HG02840 (cell line): ENCODE measurements around the gene ADRB2.
"Not testable (repeated sequence)": the region's sequence is repeated elsewhere in the genome, so short reads cannot be mapped to it uniquely, and the experiment has no call there.

ENCODE experiments used
- ATAC-seq: cut with Tn5 transposase; IDR thresholded peaks from one replicate; pipeline ENCODE4 v1.9.1; 2021; ENCODE audit warnings: mild to moderate bottlenecking, moderate library complexity, moderate number of reproducible peaks; ENCODE audit not compliant: unreplicated experiment, low FRiP score

ADRB2 gene

GRCh38 chr5:148849461-148849860, 23.1 kb downstream of the ADRB2 start:
- no peak for ATAC-seq

DNA sequence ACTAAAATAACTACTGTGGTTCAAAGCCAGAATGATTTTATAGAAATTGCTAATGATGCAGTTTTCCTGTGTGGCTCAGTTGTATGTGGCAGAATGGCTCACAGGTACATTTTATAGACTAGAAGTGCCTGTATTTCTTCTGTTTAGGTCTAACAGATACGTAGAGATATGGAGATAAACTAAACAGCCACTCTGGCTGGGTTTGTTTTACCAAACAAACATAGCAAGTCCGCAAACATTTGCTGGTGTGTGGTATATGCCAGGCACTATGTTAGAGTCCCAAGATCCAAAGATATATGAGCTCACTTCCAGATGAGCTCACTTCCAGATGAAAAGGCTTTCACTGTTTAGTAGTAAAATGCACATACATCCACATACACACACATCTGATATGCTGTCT, 24.4 kb downstream of the ADRB2 start:
- no peak for ATAC-seq

DNA sequence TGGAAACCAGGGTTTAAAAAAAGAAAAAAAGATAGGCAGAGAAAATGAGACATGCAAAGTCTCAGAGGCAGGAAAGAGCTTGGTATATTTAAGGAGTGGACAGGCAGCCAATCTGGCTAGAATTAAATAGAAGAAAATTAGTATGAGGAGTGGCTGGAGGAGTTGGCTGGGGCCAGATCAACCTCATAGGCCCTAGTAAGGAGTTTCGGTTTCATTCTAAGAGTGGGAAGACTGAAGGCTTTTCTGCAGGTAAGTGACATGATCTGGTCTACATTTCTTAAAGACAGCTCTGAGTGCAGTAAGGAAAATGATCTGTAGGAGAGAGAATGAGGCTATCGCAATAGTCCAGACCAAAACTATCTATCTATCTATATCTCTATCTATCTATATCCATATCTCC, 27.5 kb downstream of the ADRB2 start:
- ATAC-seq, result no peak

- no peak for ATAC-seq
Observed at GRCh38 chr5:148855249-148856008, 29.0 kb downstream of the ADRB2 start.

DNA sequence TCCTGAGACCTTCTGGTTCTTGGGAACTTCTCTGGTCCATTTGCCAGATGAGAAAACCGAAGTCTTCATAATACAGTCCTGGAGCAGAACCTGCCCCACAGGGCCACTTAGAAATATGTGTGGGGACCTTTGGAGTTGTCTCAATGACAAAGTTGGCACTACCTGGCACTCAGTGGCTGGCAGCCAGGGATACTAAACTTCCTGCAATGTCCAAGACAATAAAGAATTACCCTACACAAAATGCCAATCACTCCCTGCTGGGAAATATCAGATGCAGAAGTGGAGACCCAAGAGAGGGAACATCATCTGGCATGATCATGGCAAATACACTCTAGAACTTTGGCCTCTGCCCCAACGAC, 29.6 kb downstream of the ADRB2 start:
- no peak for ATAC-seq

DNA sequence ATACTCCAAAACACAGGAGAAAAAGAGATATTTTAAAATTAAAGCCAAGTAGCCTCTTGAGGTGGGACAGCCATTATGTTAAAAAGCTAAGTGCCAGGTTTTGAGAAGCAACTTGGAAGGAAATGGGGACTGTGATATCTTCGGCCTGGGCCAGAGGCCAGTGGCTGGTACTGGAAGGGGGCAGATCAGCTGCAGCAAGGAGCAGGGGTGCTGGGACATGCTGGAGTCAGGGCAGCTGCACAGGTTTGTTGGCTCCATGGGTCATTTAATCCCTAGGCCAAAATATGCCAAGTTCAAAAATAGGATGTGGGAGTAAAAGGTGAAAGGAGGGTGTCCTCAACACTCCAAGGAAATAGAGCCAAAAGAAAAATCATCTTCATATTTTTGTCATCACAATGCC, 30.0 kb downstream of the ADRB2 start:
- no peak for ATAC-seq

- no peak for ATAC-seq
Observed at GRCh38 chr5:148857474-148857873, 31.1 kb downstream of the ADRB2 start.

- ATAC-seq, result no peak
Observed at GRCh38 chr5:148858106-148858505, 31.7 kb downstream of the ADRB2 start.

DNA sequence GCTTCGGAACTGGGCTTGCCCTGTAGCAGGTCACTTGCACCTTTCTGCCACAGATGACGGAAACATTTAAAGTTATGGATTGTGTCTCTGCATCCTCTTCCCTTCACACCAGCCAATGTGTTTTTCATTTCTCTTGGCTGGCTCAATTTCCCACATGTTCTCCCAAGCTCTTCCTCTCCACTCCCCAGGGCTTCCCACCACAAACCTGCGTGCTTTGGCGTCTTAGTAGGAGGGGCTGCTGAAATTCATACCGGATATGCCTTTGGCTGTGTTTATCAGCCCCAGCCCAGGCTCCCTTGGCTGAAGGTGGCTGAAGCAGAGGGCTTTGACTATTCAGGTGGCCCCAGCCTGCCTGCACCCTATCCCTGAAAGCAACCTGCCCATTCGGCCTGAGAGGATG, 32.1 kb downstream of the ADRB2 start:
- no peak for ATAC-seq

DNA sequence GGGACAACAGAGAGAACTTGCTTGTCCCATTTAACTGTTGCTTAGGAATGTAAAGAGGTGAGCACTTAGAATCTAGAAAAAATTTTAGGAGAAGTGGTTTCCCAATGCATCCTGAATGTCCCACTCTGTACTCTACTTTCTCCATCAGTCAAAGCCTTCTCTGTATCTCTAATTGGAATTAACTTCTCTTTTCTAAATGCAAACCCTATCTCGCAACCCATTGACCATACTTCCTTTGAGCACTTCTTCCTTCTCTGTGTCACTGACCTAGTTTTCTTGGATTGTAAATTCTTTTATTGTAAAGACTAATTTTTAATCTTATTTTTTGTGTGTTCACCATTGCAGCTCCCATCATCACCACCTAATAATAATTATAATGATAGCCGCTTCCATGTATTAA, 33.3 kb downstream of the ADRB2 start:
- no peak for ATAC-seq

- ATAC-seq, result no peak
Observed at GRCh38 chr5:148860599-148860998, 34.2 kb downstream of the ADRB2 start.

- ATAC-seq, result no peak
Observed at GRCh38 chr5:148861088-148861487, 34.7 kb downstream of the ADRB2 start.

DNA sequence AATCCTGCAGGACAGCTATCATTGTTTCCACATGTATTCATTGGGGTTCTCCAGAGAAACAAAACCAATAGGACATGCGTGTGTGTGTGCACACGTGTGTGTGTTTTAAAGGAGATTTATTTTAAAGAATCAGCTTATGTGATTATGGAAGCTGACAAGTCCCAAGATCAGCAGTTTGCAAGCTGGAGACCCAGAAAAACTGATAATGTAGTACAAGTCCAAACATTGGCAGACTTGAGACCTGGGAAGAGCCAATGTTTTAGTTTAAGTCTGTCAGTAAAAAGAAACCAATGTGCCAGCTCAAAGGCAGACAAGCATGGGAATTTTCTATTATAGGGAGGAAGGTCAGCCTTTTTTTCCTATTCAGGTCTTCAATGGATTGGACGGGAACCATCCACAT, 35.3 kb downstream of the ADRB2 start:
- no peak for ATAC-seq

- no peak for ATAC-seq
Observed at GRCh38 chr5:148864113-148864841, 37.9 kb downstream of the ADRB2 start.

- ATAC-seq, result no peak
Observed at GRCh38 chr5:148866024-148866423, 39.6 kb downstream of the ADRB2 start.

DNA sequence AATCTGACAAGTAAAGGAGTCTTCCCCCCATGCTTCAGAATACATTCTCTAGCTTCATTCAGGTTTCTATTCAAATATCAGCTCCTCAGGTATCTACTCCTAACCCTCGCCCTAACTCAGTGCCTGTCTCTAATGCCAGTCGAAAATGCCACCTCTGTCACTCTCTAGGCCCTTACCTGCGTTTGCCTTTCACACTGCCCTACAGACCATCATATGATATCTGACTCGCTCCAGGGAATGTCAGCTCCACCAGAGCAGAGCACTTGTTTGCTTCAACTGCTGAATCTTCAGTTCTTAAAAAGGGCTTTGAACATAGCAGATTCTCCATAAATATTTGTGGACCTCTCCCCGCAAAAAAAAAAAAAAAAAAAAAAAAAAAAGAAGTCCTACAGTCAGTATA, 46.7 kb downstream of the ADRB2 start:
- ATAC-seq, result no peak

- no peak for ATAC-seq
Observed at GRCh38 chr5:148873690-148874485, 47.5 kb downstream of the ADRB2 start.

DNA sequence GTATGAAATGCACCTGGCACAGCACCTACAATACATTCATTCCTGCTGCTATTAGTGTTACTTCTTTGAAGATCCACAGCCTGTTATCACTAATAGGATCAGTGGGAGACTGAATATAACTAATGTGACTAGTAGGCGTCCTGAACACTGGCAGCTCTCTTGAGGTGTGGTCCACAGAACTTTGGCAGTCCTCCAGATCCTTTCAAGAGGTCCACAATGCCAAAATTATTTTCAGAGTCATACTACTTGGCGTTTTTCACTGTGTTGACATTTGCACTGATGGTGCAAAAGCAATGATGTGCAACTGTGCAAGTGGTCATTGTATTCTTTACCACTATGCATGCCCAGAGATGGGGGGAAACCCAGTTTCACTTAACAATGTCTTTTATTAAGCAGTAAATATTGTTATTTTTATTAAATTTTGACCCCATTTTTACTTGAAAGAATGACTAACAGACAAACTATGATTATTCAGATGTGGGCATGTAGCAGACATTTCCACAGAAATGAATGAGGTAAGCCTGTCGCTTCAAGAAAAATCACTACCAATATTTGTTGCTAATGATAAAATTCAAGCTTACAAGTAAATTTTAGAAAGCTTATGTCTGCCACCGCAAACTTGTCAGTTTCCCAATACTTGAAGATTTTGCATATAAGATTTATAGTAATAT, 48.9 kb downstream of the ADRB2 start:
- ATAC-seq, result no peak

DNA sequence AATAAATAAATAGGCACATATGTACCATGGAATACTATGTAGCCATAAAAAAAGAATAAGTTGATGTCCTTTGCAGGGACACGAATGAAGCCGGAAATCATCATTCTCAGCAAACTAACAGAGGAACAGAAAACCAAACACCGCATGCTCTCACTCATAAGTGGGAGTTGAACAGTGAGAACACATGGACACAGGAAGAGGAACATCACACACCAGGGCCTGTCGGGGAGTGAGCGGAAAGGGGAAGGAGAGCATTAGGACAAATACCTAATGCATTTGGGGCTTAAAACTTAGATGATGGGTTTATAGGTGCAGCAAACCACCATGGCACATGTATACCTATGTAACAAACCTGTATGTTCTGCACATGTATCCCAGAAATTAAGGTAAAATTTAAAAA, 51.0 kb downstream of the ADRB2 start:
- ATAC-seq, result not testable (repeated sequence)
